Measurements from ENCODE around the gene ZNF599. TPM values are rescaled to one million over a fixed set of nuclear protein-coding genes. Genes with fewer than 3 reads are reported as not detected.
A peak's percentile ranks its signal among the peaks of the same experiment; 100 is the strongest.

The ZNF599 gene
- polyA plus RNA-seq, 1 donor: 11.1 TPM

- no peak for DNase-seq
- Histone ChIP-seq H3K27me3 (ENCODE audit: control insufficient read depth, insufficient read depth, low read length) (no peaks in the 10 kb centered on the region), H3K27ac (ENCODE audit: low read length) (no peak overlapping the region), H3K4me1 (ENCODE audit: control insufficient read depth, insufficient read depth, low read length) (no peaks in the 10 kb centered on the region), H3K9me3 (ENCODE audit: control insufficient read depth, low read depth, low read length) (peaks cover 20% of the 10 kb centered on the region), H3K4me3 (ENCODE audit: low read length) (no peak overlapping the region), H3K36me3 (ENCODE audit: control insufficient read depth, insufficient read depth, low read length) (peaks cover 8% of the 10 kb centered on the region)
- WGBS (ENCODE audit: insufficient coverage, low lambda C conversion rate): 89% methylated on average over 1 of the region's 3 CpGs
These were observed 27.9 kb downstream of the ZNF599 start for GRCh38 chr19:34744896-34745690.

GRCh38 chr19:34734537-34735103, 38.4 kb downstream of the ZNF599 start:
- WGBS (ENCODE audit: insufficient coverage, low lambda C conversion rate): 33% methylated on average over 2 of the region's 16 CpGs
- Histone ChIP-seq H3K4me1 (ENCODE audit: control insufficient read depth, insufficient read depth, low read length) (peaks cover 5% of the 10 kb centered on the region), H3K27ac (ENCODE audit: low read length) (peak overlapping the region; percentile 91), H3K9me3 (ENCODE audit: control insufficient read depth, low read depth, low read length) (peaks cover 8% of the 10 kb centered on the region), H3K4me3 (ENCODE audit: low read length) (peak overlapping the region; percentile 85), H3K27me3 (ENCODE audit: control insufficient read depth, insufficient read depth, low read length) (no peaks in the 10 kb centered on the region), H3K36me3 (ENCODE audit: control insufficient read depth, insufficient read depth, low read length) (peaks cover 31% of the 10 kb centered on the region)
- peak; percentile 49 to 80 for DNase-seq

GRCh38 chr19:34733746-34734536, 39.1 kb downstream of the ZNF599 start, which contains the start of gene ZNF181:
ZNF181 (plus strand) TSS chr19:34734243; CDS start chr19:34735038, 795 bp downstream.
- no CpG with 5 or more reads among the region's 67 CpGs for WGBS (ENCODE audit: insufficient coverage, low lambda C conversion rate)
- H3K4me1 ChIP-seq (ENCODE audit: control insufficient read depth, insufficient read depth, low read length): peaks cover 5% of the 10 kb centered on the region
- H3K27me3 ChIP-seq (ENCODE audit: control insufficient read depth, insufficient read depth, low read length): no peaks in the 10 kb centered on the region
- peak within 1 kb of the TSS; percentile 85 for H3K4me3 ChIP-seq (ENCODE audit: low read length)
- peaks cover 5% of the 10 kb centered on the region for H3K9me3 ChIP-seq (ENCODE audit: control insufficient read depth, low read depth, low read length)
- peak within 1 kb of the TSS; percentile 91 for H3K27ac ChIP-seq (ENCODE audit: low read length)
- peaks cover 25% of the 10 kb centered on the region for H3K36me3 ChIP-seq (ENCODE audit: control insufficient read depth, insufficient read depth, low read length)
- DNase-seq: peak; percentile 93 to 98

- Histone ChIP-seq H3K27ac (ENCODE audit: low read length) (peak overlapping the region; percentile 91), H3K27me3 (ENCODE audit: control insufficient read depth, insufficient read depth, low read length) (no peaks in the 10 kb centered on the region), H3K9me3 (ENCODE audit: control insufficient read depth, low read depth, low read length) (peaks cover 1% of the 10 kb centered on the region), H3K36me3 (ENCODE audit: control insufficient read depth, insufficient read depth, low read length) (peaks cover 21% of the 10 kb centered on the region), H3K4me3 (ENCODE audit: low read length) (peak overlapping the region; percentile 85), H3K4me1 (ENCODE audit: control insufficient read depth, insufficient read depth, low read length) (peaks cover 5% of the 10 kb centered on the region)
- peak in 1 of 2 donors; percentile 78 for DNase-seq
- WGBS (ENCODE audit: insufficient coverage, low lambda C conversion rate): no CpG with 5 or more reads among the region's 13 CpGs
These were observed 39.7 kb downstream of the ZNF599 start for GRCh38 chr19:34733266-34733745.

GRCh38 chr19:34732612-34733211, 40.3 kb downstream of the ZNF599 start:
- Histone ChIP-seq H3K4me3 (ENCODE audit: low read length) (peak overlapping the region; percentile 85), H3K36me3 (ENCODE audit: control insufficient read depth, insufficient read depth, low read length) (peaks cover 15% of the 10 kb centered on the region), H3K27ac (ENCODE audit: low read length) (peak overlapping the region; percentile 91), H3K4me1 (ENCODE audit: control insufficient read depth, insufficient read depth, low read length) (peaks cover 5% of the 10 kb centered on the region), H3K9me3 (ENCODE audit: control insufficient read depth, low read depth, low read length) (no peaks in the 10 kb centered on the region), H3K27me3 (ENCODE audit: control insufficient read depth, insufficient read depth, low read length) (no peaks in the 10 kb centered on the region)
- no CpG with 5 or more reads among the region's 15 CpGs for WGBS (ENCODE audit: insufficient coverage, low lambda C conversion rate)
- DNase-seq: peak; percentile 47 to 71

GRCh38 chr19:34731964-34732363, 41.1 kb downstream of the ZNF599 start:
- peaks cover 5% of the 10 kb centered on the region for H3K4me1 ChIP-seq (ENCODE audit: control insufficient read depth, insufficient read depth, low read length)
- H3K4me3 ChIP-seq (ENCODE audit: low read length): no peak overlapping the region
- no peak overlapping the region for H3K27ac ChIP-seq (ENCODE audit: low read length)
- WGBS (ENCODE audit: insufficient coverage, low lambda C conversion rate): no CpG with 5 or more reads among the region's 7 CpGs
- H3K27me3 ChIP-seq (ENCODE audit: control insufficient read depth, insufficient read depth, low read length): no peaks in the 10 kb centered on the region
- no peaks in the 10 kb centered on the region for H3K9me3 ChIP-seq (ENCODE audit: control insufficient read depth, low read depth, low read length)
- H3K36me3 ChIP-seq (ENCODE audit: control insufficient read depth, insufficient read depth, low read length): peaks cover 10% of the 10 kb centered on the region
- no peak for DNase-seq

GRCh38 chr19:34731019-34731829, 41.8 kb downstream of the ZNF599 start:
- H3K4me1 ChIP-seq (ENCODE audit: control insufficient read depth, insufficient read depth, low read length): peaks cover 5% of the 10 kb centered on the region
- H3K4me3 ChIP-seq (ENCODE audit: low read length): no peak overlapping the region
- no peak for DNase-seq
- no CpG with 5 or more reads among the region's 11 CpGs for WGBS (ENCODE audit: insufficient coverage, low lambda C conversion rate)
- H3K9me3 ChIP-seq (ENCODE audit: control insufficient read depth, low read depth, low read length): no peaks in the 10 kb centered on the region
- peaks cover 9% of the 10 kb centered on the region for H3K36me3 ChIP-seq (ENCODE audit: control insufficient read depth, insufficient read depth, low read length)
- no peaks in the 10 kb centered on the region for H3K27me3 ChIP-seq (ENCODE audit: control insufficient read depth, insufficient read depth, low read length)
- H3K27ac ChIP-seq (ENCODE audit: low read length): no peak overlapping the region

GRCh38 chr19:34725400-34725799, 47.6 kb downstream of the ZNF599 start:
- H3K9me3 ChIP-seq (ENCODE audit: control insufficient read depth, low read depth, low read length): no peaks in the 10 kb centered on the region
- no peak overlapping the region for H3K27ac ChIP-seq (ENCODE audit: low read length)
- H3K4me3 ChIP-seq (ENCODE audit: low read length): no peak overlapping the region
- H3K27me3 ChIP-seq (ENCODE audit: control insufficient read depth, insufficient read depth, low read length): peaks cover 5% of the 10 kb centered on the region
- no peaks in the 10 kb centered on the region for H3K36me3 ChIP-seq (ENCODE audit: control insufficient read depth, insufficient read depth, low read length)
- H3K4me1 ChIP-seq (ENCODE audit: control insufficient read depth, insufficient read depth, low read length): no peaks in the 10 kb centered on the region
- no peak for DNase-seq
- WGBS (ENCODE audit: insufficient coverage, low lambda C conversion rate): no CpG with 5 or more reads among the region's 6 CpGs

GRCh38 chr19:34722353-34722752, 50.7 kb downstream of the ZNF599 start:
- Histone ChIP-seq H3K27ac (ENCODE audit: low read length) (no peak overlapping the region), H3K4me1 (ENCODE audit: control insufficient read depth, insufficient read depth, low read length) (no peaks in the 10 kb centered on the region), H3K36me3 (ENCODE audit: control insufficient read depth, insufficient read depth, low read length) (no peaks in the 10 kb centered on the region), H3K9me3 (ENCODE audit: control insufficient read depth, low read depth, low read length) (no peaks in the 10 kb centered on the region), H3K4me3 (ENCODE audit: low read length) (no peak overlapping the region), H3K27me3 (ENCODE audit: control insufficient read depth, insufficient read depth, low read length) (peaks cover 5% of the 10 kb centered on the region)
- no peak for DNase-seq
- 76% methylated on average over 4 of the region's 11 CpGs for whole genome bisulfite sequencing (ENCODE audit: insufficient coverage, low lambda C conversion rate)

Data from large intestine (tissue), 3 donors.